Lower leg skin (tissue), 4 donors: ENCODE results near the gene LSMEM2. TPM values are rescaled to one million over a fixed set of nuclear protein-coding genes. Genes with fewer than 3 reads are reported as not detected.

Source experiments
- DNase-seq, 2 donors: peaks; one replicate each; pipeline ENCODE4 v3.0.0-alpha.2; 2019; ENCODE audit warnings: low spot score in 2 of 2
- H3K4me3 ChIP-seq: fragments of 200-600 bp; sonication (generic); 2 replicates; pipeline ENCODE4 v1.5.1; 2017; ENCODE audit warnings: mild to moderate bottlenecking, low read depth; ENCODE audit not compliant: poor library complexity, severe bottlenecking
- CTCF ChIP-seq, 3 donors: fragments of 450-650 bp; IDR thresholded peaks; one replicate each; pipeline ENCODE4 v1.5.1; 2016; ENCODE audit warnings: antibody characterized with exemption in 3 of 3, mild to moderate bottlenecking in 3 of 3, moderate library complexity in 2 of 3
- POLR2A ChIP-seq, 2 donors: fragments of 450-650 bp; IDR thresholded peaks; one replicate each; pipeline ENCODE4 v1.6.1; 2016 to 2017; ENCODE audit warnings: antibody characterized with exemption in 2 of 2, mild to moderate bottlenecking in 1 of 2, moderate library complexity in 1 of 2
- WGBS, 2 donors: methylation state at CpG; one replicate each; pipeline ENCODE4 v1.1.5; 2018; 5-methylcytosine and 5-hydroxymethylcytosine counted together
- intact Hi-C: fragments of 100-400 bp; cut with DNase I; formaldehyde crosslinking; loops from one replicate; pipeline ENCODE4 v1.15.0; 2023; ENCODE audit warnings: low total_unique reads
- total RNA-seq, 4 donors: library from RNA; depleted of rRNA; stranded (reverse); fragments of >200 nt; gene quantifications; one replicate each; pipeline ENCODE4 v1.1.0, GENCODE V29; 2016

LSMEM2 gene
- total RNA-seq, 4 donors from 2014 or later = 0.37 to 0.62 TPM; not detected in 2

DNA sequence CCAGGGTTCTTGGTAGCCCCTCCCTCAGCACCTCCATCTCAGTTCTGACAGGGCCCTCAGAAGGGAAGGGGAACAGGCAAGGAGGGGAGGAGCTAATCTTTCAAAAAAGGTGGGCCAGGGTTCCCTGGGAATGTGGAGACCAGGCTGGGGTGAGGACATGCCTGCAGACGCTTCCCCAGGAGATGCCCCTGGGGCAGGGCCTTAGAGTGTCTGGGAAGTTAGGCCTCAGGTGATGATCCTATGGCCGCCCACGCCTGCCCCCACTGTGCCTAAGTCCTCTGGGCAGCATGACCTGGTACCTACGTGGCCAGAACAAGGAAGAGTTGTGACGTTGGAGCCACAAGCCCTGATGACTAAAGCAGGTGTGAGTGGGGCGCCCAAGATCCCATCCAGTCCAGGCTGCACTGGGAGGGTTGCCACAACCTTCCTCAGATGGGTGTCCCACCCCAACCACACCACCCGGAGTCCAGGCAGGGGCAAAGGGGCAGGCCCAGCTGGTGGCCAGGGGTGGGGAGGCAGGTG is 13.9 kb upstream of the LSMEM2 start:
- TF ChIP-seq CTCF (IDR thresholded peaks at IDR 0.05) (no peak), POLR2A (IDR thresholded peaks at IDR 0.05) (no peak)
- intact Hi-C loops = no loop called here
- DNase-seq = no peak
- no peak overlapping the region for H3K4me3 ChIP-seq
- 58 to 80% methylated on average over 7 of the region's 7 CpGs for WGBS, 2 donors

GRCh38 chr3:50265571-50265970 is 13.3 kb upstream of the LSMEM2 start:
- TF ChIP-seq CTCF (IDR thresholded peaks at IDR 0.05) = no peak
- TF ChIP-seq POLR2A (IDR thresholded peaks at IDR 0.05) = no peak
- 50 to 60% methylated on average over 1 of the region's 1 CpG for WGBS, 2 donors
- intact Hi-C loops = no loop called here
- no peak overlapping the region for H3K4me3 ChIP-seq
- no peak for DNase-seq

DNA sequence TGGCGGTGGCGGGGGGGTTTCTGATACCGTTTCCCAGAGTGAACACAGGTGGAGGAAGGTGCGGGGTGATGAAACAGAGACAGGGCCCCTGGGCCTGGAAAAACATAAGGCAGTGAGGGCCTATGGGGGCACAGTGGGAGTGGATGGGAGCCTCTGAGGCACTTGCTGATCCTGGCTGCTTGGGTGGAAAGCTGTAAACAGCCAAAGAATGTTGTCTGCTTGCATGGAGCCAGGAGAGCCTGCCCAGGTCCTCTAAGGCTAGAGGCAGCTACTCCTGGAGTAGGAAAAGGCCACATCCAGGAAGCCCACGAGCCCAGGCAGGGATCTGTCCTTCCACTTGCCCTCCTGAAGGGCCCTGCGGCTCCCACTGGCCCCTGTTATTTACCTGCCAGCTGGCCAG is 12.9 kb upstream of the LSMEM2 start:
- DNase-seq = no peak
- H3K4me3 ChIP-seq = no peak overlapping the region
- 83 to 84% methylated on average over 6 of the region's 6 CpGs for WGBS, 2 donors
- intact Hi-C loops = no loop called here
- TF ChIP-seq CTCF (IDR thresholded peaks at IDR 0.05) = no peak
- TF ChIP-seq POLR2A (IDR thresholded peaks at IDR 0.05) = no peak

- DNase-seq = no peak
- TF ChIP-seq POLR2A (IDR thresholded peaks at IDR 0.05) = no peak
- no peak for TF ChIP-seq CTCF (IDR thresholded peaks at IDR 0.05)
- intact Hi-C loops = no loop called here
- no peak overlapping the region for H3K4me3 ChIP-seq
- 54 to 72% methylated on average over 7 of the region's 7 CpGs for WGBS, 2 donors
Observed at GRCh38 chr3:50266836-50267235, 12.1 kb upstream of the LSMEM2 start.

GRCh38 chr3:50267280-50267913 is 11.5 kb upstream of the LSMEM2 start:
- peak overlapping the region; percentile 12 for H3K4me3 ChIP-seq
- no peak for TF ChIP-seq POLR2A (IDR thresholded peaks at IDR 0.05)
- no peak for TF ChIP-seq CTCF (IDR thresholded peaks at IDR 0.05)
- intact Hi-C loops = no loop called here
- WGBS, 2 donors = 10 to 14% methylated on average over 22 of the region's 22 CpGs
- DNase-seq = no peak

DNA sequence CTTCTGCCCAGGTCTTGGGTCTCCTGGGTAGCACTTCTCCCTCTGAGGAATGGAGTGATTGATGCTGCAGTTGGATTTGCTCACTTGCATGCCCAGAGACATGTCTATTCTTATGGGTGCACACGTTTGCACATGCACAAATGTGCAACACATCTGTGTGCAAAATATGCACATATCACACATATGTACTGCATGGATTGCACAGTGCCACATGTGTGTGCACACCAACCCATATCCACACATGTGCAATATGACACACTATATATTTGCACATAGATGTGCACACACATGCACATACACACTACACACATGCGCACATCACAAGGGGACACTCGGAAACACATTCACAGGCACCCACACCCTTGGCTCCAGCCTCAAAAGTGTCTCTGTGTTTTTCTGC is 10.6 kb upstream of the LSMEM2 start:
- no peak overlapping the region for H3K4me3 ChIP-seq
- DNase-seq = no peak
- whole genome bisulfite sequencing, 2 donors = 27 to 29% methylated on average over 3 of the region's 3 CpGs
- no peak for TF ChIP-seq CTCF (IDR thresholded peaks at IDR 0.05)
- TF ChIP-seq POLR2A (IDR thresholded peaks at IDR 0.05) = no peak
- intact Hi-C loops = no loop called here
